Medulla oblongata (tissue), 1 donor: Measurements from ENCODE around the gene CAMK2A.

Source experiments
- DNase-seq: peaks from one replicate; pipeline ENCODE4 v3.0.0-alpha.2; 2015; ENCODE audit errors: extremely low spot score

Gene CAMK2A

DNA sequence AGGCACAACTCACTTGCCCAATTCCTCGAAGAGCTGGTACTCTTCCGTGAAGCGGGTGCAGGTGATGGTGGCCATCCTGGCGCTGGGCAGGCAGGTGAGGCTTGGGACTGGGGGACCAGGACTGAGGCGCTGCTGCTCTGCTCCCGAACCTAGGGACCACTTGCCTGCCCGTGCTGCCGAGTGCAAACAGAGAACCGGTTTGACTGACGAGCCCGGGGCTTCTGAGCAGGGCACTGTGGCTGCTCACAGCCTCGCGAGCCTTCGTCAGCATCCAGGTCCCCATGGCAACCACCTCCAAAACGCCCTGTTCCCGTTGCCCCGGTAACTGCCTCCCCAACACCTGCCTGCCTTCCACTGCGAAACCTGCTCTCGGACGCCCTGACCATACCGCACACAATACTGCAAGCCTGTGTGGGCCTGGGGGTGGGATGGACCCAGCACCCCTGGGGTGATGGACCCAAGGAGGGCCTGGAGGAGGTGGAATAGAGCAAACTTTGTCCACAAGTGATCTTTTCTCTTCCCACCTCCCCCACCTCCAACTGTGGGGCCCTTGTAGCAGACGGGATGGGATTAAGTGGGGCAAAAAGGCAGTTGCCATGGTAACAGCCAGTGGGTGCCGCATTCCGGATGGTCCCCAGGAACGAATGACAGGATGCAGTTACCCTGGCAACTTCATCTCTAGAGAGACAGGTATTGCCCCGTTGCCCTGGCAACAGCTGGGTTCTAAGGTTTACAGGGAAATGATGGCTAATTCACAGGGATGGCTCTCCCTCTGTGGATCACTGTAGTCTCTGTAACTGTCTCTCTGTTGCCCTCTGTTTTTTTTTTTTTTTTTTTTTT, at the start of gene CAMK2A:
TSS of gene CAMK2A (minus strand) at position 223 of the 840 bp plus-strand sequence. CDS start at position 75, 148 bp downstream.
- DNase-seq = no peak

DNA sequence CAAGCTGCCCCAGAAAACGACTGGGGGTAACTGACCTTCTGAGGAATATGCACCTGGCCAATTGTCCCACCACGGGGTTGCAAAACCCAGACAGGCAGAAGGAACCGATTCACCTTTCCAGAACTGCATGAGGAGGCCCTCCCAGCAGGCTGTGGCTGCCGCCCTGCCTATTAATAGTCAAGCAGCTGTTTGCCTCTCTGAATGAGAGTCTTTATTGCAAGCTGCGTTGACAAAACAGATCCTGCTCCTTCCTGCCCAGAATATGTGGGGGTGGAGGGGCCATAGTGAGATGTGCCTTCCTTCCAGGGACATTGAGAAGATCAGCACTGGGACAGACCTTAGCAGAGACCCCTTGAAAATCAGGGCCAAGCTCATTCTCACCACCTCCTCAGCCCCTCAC, 49.6 kb upstream of the CAMK2A start:
- peak; percentile 78 for DNase-seq

DNA sequence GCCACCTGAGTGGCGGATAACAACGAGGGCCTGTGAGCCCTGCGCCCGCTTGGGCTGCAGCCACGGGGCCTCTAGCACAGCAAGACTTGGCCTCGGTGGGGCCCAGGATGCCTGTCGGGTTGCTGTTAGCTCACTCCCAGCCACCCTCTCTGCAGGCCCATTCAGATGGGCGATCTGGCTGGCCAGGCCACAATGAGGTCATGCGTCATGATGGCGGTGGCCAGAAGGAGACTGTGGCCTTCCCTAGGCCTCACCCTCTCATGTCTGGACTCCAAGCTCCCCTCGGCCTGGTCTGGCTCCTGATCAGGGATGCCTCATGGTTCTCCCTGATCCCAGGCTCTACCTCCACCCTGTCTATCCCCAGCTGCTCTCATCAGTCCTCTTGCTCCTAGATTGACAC, 49.0 kb upstream of the CAMK2A start:
- peak; percentile 28 for DNase-seq

DNA sequence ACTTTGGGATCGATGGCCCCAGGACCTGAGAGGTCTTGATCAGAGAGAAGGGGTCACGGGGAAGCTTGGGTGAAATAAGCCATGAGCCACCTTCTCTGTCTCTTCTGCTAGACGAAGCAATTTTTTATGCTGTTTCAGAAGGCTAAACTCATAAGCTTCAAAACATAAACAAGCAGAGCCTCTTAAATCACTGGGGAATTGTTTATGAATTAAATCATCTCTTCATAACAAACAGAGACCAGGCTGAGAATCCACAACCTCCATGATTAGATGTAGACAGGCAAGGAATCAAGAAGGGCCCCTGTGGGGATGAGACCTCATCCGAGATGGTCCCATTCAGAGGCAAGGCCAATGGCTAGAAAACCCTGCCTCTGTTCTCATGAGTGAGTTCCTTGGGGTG, 46.2 kb upstream of the CAMK2A start:
- DNase-seq = no peak

DNA sequence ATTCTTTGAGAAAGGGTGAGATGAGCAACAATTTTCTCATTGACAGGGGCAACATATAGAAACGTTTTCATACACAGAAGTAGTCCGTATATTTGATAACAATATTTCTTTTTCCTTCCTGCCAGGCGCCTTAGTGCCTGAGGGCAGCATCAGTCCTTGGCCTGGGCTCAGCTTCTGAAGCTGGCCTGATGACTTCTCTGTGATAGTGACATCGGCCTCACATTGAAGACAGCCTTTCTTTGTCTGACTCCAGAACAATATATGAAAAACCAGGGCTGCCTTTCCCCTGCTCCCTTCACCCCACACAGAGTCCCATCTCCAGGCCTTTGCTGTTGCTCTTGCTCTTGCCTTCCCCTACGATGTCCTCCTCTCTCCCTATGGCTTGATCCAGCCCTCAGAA, 43.8 kb upstream of the CAMK2A start:
- peak; percentile 82 for DNase-seq

DNA sequence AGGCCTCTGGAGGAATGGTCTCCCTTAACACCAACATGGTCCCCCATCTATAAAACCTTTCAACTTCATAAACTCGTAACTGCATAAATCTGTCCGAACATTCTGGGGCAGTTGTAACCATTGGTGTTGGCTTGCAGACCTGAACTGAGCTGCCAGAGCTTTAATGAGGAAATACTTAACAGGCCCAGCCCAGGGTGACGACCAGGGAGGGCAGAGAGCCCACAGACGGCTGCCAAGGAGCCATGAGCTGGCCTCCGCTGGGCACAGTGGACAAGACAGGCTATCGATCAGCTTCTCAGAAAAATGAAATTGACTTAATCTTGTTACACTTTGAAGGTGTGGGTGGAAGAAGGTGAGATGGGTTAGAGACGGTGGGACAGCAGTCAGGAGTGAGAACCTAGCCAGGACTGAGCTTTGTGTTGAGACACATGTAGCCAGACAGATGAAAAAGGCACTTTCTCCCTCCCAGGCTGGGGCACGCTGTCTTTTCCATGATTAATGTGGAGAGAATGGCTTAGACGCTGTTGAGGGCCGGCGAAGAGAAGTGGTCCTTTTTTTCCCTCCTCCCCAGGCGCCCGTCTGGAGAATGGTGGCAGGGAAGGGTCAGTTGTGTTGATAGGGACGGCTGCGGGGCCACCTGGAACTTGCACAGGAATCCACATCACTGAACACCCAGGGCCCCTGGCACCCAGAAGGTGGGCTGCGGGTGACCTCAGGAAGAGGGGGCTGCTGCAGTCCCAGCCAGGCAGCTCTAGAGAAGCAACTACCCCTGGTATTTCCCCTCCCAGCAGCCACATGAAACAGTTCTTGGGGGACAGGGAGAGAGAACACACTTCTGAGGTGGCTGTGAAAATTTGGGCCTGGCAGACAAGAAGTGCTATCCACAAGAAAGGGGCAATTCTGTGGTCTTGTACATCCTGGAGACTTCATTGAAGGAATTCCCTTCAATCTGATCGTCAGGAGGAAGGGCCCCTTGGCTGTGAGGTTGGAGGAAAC, 40.6 kb upstream of the CAMK2A start:
- DNase-seq = peak; percentile 46

DNA sequence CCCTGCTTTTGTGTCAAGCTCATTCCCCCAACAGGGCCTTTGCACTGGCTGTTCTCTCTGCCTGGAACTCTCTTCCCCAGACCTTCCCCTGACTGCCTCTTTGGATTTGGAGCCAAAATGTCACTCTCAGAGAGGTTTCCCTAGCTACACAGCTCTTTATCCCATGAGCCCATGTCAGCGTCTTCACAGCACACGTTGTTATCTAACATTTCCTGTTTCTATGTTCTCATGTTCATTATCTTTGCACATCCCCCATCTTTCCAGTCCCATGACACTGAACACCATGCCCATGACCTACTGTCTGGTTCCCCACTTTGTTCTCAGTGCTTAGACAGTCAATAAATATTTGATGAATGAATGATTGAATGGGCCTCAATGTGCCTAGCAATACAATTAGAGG, 39.5 kb upstream of the CAMK2A start:
- no peak for DNase-seq

DNA sequence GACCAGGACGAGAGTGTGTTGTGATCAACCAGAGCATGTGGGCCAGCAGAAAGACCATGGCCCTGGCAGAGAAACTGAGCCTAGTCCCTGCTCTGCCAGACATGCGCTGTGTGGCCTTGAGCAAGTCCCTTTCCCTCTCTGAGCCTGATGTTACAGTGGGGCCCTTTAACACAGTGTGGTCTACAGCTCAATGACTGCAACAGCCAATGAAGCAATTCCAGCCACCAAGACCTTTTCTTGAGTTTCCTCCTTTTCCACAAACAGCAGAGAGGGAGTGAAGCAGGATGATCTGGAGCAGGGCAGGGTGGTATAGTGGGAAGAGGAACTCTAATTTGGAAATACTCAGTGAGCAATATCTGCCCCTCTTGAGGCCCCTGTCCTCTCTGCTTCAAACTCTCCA, 38.9 kb upstream of the CAMK2A start:
- DNase-seq = no peak

DNA sequence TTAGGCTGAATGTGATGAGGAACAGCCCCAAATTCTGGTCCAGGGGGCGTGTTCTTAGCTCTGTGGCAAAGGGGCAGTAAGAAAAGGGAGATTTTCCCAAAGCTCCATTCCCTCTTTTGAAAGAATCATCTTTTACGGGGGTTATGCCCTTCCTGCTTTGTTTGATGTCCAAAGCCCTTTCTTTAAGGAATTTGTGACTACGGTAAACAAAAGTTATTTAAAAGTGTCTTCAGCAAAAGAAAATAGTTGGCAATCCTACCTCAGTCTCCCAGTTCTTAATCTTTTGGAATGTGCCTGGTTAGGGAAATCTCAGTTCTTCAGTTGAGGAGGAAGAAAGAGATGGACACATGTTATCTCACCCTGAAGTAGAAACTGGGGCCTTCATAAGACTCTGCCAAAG, 37.6 kb upstream of the CAMK2A start:
- no peak for DNase-seq

DNA sequence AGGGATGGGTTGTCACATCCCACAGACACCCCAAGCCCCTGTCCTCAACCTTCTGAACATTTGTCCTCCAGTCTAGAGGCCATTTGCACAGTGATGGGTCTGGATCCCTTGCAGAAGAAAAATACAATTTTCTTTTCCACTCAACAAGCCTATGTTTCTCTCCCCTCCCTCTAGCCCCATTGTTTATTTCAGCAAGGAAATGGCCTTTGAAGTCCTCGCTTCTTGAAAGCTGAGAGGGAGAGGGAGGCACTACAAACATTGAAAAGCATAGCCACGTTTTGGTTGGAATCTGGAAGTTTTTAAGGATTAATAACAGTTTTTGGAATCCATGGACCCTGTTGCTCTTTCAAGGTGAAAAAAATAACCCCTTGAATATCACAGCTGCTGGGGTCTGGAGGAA, 37.1 kb upstream of the CAMK2A start:
- DNase-seq = no peak

DNA sequence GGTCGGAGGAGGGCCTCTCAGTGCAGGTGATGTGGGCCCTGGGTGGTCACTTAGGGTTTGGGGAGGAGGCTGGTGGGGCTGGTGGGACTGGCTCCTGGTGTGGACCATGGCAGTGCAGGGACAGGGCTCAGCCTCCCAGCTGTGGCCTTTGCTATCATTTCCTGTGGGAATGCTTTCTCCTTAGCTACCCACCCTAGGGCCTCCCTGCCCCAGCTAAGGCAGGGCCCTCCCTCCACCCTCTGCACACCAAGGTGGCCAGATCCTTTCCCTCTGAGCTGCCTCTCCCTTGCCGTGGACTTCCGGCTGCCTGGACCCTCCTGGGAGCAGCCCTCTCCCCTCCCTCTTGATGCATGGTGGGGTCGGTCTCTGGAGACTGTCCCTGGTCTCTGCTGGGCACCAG, 35.9 kb upstream of the CAMK2A start:
- no peak for DNase-seq

DNA sequence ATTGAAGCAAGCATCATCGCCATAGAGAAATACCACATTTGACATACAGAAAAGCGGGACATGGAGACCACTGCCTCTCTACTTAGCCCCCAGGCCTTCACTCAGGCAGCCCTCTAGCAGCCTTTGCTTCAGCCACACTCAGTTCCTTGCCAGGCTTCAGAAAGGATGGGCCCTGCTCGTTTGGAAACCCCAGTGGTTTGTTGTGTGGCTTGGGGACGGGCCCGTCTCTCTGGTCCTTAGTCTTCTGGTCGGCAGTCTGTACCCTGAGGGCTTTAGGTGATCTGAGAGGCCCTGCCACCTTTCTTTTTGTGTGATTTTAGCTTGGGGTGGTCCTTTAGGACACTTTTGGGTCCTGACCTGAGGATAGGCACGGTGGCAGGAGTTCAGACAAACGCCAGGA, 34.2 kb upstream of the CAMK2A start:
- no peak for DNase-seq

DNA sequence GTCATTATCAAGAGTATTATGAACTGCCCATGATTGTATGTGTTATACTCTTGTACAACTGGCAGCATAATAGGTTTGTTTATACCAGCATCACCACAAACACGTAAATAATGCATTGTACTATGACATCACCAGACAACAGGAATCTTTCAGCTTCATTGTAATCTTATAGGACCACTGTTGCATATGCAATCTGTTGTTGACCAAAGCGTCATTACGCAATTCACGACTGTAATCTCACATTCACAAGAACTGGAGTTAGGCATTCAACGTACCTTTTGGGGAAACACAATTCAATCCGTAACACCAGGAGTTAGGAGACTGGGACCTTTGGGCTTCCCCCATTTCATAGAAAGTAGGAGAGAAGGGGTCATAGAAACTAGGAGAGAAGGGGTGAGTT, 33.5 kb upstream of the CAMK2A start:
- DNase-seq = no peak

DNA sequence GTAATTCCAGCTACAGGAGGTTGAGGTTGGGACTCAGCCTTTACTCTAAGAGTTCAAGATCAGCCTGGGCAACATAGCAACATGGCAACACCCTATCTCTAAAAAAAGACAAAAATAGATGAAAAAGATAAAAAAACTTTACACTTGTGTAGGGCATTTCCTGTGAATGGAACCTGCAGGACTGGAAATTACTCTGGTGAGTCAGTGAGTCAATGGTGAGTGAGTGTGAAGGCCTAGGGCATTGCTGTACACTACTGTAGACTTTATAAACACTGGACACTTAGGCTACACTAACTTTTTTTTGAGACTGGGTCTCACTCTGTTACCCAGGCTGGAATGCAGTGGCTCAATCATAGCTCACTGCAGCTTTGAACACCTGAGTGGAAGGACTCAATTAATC, 32.6 kb upstream of the CAMK2A start:
- no peak for DNase-seq

DNA sequence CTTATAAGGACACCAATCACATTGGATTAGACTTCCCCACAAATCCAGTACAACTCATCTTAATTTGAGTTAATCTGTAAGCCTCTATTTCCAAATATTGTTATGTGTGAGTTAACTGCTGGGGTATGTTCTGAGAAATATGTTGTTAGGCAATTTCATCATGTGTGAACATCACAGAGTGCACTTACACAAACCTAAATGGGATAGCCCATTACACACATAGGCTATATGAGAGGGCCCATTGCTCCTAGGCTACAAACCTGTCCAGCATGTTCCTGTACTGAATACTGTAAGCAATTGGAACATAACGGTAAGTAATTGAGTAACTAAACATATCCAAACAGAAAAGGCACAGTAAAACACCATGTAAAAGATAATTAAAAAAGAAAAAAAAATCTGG, 32.2 kb upstream of the CAMK2A start:
- DNase-seq = no peak

DNA sequence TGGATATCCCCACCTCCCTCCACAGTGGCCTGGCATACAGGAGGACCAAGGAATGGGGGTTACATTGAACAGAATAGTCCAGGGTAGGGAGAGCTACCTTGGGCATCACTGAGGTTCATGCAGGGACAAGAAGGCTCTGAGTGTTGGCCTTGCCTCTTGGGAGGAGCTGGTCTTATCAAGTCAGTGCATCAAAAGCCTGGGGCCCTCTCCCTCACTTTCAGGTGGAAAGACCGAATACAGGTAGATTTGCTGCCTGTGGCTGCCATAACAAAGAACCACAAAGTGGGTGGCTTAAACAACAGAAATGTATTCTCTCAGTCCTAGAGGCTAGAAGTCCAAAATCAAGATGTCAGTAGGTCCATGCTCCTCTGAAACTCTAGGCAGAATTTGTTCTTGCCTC, 31.6 kb upstream of the CAMK2A start:
- no peak for DNase-seq

DNA sequence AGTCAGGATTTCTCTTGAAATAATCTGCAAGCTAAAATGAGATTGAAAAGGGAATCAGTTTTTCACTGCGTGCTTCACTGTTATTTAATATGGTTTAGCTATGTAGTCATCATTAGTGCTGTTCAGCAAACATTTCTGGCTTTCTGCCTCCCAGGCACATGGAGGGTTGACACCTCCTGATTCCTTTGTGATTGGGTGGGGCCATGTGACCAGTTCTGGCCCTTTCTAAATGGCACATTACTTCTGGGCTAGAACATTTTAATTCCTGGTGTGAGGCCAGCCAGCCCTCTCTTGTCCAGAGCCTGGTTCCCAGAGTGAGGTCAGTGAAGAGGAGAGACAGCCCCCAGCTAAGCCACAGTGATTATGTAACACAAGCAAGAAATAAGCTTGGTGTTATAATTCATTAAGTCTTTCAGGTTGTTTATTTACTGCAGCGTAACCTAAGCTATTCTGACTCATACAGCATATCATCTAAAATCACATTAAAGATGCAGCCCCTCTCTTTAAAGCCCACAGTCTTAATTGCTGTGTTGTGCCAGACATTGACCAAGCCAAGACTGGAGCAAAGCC, 30.6 kb upstream of the CAMK2A start:
- DNase-seq = peak; percentile 93

DNA sequence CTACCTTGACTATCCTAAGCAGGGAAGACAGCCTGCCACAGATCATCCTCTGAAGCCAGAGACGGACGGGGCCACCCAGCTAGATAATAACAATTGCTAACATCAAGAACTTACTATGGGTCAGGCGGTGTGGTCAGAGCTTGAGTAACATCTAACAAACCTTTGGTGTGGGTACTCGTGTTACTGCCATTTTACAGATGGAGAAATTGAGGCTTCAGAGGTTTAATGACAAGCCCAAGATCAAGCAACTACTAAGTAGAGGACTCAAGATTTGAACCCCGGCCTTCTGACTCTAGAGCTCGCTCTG, 29.9 kb upstream of the CAMK2A start:
- no peak for DNase-seq

DNA sequence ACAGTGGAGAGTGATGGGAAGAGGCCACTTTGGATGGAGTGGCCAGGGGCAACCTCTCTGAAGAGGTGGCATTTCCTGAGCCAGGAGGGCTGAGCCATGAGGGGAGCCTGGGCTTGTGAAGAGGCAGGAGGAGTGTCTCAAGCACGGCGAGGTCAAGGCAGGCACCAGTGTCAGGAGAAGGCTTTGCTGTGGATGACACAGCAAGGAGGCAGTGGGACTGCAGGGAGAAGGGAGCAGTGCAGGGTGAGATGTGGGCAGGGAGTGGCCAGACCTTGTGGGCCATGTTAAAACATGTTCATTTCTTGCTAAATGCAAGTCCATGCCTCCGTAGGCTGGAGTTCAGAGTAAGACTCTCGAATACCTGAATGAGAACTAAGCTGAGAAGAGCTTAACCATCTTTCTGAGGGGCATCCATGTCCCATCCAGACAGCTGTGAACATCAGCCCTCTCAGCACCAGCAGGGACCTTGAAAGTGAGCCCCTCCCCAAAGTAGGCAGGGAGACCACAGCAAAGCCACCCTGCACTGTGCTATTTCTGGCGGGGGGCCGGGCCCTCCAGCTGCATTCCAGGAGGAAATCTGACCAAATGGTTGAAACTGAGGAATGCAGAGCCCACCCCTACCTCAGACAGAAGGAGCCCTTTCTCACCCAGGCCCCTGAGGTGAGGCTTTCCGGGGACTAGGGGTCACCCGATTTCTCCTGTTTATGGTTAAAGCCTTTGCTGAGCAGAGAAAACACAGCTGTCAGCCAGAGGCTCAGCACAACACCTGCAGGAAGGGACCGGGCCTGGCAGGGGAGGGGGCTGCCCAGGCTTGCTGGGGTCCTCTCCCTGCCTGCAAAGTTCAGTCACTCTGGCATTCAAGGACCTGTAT, 29.3 kb upstream of the CAMK2A start:
- no peak for DNase-seq

DNA sequence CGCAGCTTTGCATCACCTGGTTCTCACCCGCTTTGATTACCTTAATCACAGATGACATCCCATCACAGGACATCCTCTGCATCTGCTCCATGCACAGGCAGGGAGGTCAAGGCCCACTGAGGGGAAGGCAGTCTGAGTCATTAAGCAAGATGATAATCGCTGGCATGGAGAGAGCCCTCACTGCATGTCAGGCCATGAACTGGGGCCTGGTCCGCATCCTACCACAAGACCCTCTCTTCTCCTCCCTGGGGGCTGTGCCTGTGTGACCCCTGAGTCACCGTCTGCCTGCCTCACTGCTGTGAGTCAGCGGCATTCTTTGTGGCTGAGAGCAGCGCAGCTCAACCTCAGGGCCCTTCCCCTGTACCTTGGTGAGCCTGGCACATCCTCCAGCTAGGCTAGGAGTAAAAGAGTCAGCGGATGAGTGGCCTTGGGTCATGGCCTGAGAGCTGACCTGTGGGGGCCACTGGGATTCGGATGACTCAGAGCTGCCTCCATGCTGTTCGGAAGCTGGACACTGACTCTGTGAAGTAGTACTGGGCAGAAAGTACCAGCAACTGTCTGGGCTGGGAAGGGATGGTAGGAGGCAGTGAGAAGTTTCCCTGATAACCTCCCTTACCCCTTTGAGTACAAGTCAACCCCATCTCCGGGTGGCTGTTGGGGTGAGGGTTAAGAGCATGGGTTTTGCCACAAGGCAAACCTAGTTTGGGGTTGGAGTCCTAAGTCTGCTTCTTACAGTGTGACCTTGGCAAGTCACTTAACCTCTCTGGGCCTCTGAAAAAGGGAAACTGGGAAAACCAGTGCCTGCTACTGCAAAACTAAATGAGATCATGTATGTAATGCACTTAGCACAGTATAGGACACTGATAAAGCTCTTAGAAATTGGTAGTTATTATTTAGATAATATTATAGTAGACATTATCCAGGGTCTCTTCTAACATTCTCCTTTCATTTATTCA, 27.8 kb upstream of the CAMK2A start:
- no peak for DNase-seq
